HEK293 (cell line): ENCODE data around the gene PLA2G4B.

Experiments used
- CTCF ChIA-PET: fragments of 350-600 bp; formaldehyde crosslinking; extraction: SDS; loops from one replicate; lab custom pipeline; 2021; ENCODE audit warnings: antibody characterized with exemption; lab: Yijun Ruan, JAX
- POLR2A ChIA-PET: fragments of 300-600 bp; formaldehyde crosslinking; extraction: SDS; loops from one replicate; lab custom pipeline; 2020; ENCODE audit warnings: antibody characterized with exemption, inconsistent platforms; lab: Yijun Ruan, JAX
- H3K27ac ChIP-seq: fragments of 200-500 bp; sonication (Bioruptor generic); 2 replicates; pipeline ENCODE4 v1.5.1; 2014; ENCODE audit warnings: low read depth, low read length, control low read depth, inconsistent platforms; ENCODE audit errors: extremely low read depth
- H3K36me3 ChIP-seq, 2 experiments: fragments of 200-500 bp in 1 of 2; sonication (Bioruptor generic) in 1 of 2; 1 replicate in 1 of 2; 2 replicates in 1 of 2; pipeline ENCODE4 v1.5.1; 2014 to 2017; ENCODE audit warnings: inconsistent platforms in 2 of 2, low read length in 2 of 2; ENCODE audit not compliant: control insufficient read depth in 2 of 2, insufficient read depth in 1 of 2
- H3K4me1 ChIP-seq: fragments of 200-500 bp; sonication (Bioruptor generic); 2 replicates; pipeline ENCODE4 v1.5.1; 2014; ENCODE audit warnings: mild to moderate bottlenecking, low read length, inconsistent platforms; ENCODE audit not compliant: control insufficient read depth, insufficient read depth
- H3K4me3 ChIP-seq: 2 replicates; pipeline ENCODE4 v1.5.1; 2011; ENCODE audit warnings: low read depth, mild to moderate bottlenecking, control low read depth, low read length, moderate library complexity
- H3K9me3 ChIP-seq: fragments of 200-500 bp; sonication (Bioruptor generic); 2 replicates; pipeline ENCODE4 v1.5.1; 2014; ENCODE audit warnings: low read depth, low read length, inconsistent platforms; ENCODE audit not compliant: control insufficient read depth, insufficient read depth
- GLIS2 ChIP-seq: fragments of 450-650 bp; formaldehyde crosslinking; IDR thresholded peaks from 2 replicates; pipeline ENCODE4 v1.5.1; 2016; ENCODE audit warnings: missing biosample characterization, missing genetic modification characterization
- KLF1 ChIP-seq: fragments of 450-650 bp; formaldehyde crosslinking; IDR thresholded peaks from 2 replicates; pipeline ENCODE4 v1.5.1; 2016; ENCODE audit warnings: missing biosample characterization, missing genetic modification characterization
- OVOL3 ChIP-seq: fragments of 450-650 bp; formaldehyde crosslinking; IDR thresholded peaks from 2 replicates; pipeline ENCODE4 v1.5.1; 2016; ENCODE audit warnings: missing biosample characterization, missing genetic modification characterization
- PRDM10 ChIP-seq: fragments of 450-650 bp; formaldehyde crosslinking; IDR thresholded peaks from 2 replicates; pipeline ENCODE4 v1.5.1; 2016; ENCODE audit warnings: missing biosample characterization, missing genetic modification characterization
- SCRT2 ChIP-seq: fragments of 450-650 bp; formaldehyde crosslinking; IDR thresholded peaks from 2 replicates; pipeline ENCODE4 v1.5.1; 2016; ENCODE audit warnings: missing biosample characterization, missing genetic modification characterization
- SP2 ChIP-seq: fragments of 450-650 bp; formaldehyde crosslinking; IDR thresholded peaks from 2 replicates; pipeline ENCODE4 v1.5.1; 2016; ENCODE audit warnings: missing biosample characterization, missing genetic modification characterization
- SP7 ChIP-seq: fragments of 450-650 bp; formaldehyde crosslinking; IDR thresholded peaks from 2 replicates; pipeline ENCODE4 v1.5.1; 2016; ENCODE audit warnings: missing biosample characterization, missing genetic modification characterization
- ZBTB44 ChIP-seq: fragments of 450-650 bp; IDR thresholded peaks from 2 replicates; pipeline ENCODE4 v1.5.1; 2018; ENCODE audit warnings: missing biosample characterization, mild to moderate bottlenecking, missing genetic modification characterization
- ZBTB7A ChIP-seq: fragments of 450-650 bp; formaldehyde crosslinking; IDR thresholded peaks from 2 replicates; pipeline ENCODE4 v1.5.1; 2016; ENCODE audit warnings: low read depth, missing biosample characterization, missing genetic modification characterization
- ZFHX2 ChIP-seq: fragments of 450-650 bp; formaldehyde crosslinking; conservative IDR thresholded peaks from 2 replicates; pipeline ENCODE4 v1.5.1; 2016; ENCODE audit warnings: missing biosample characterization, missing genetic modification characterization
- ZIC2 ChIP-seq: fragments of 450-650 bp; formaldehyde crosslinking; IDR thresholded peaks from 2 replicates; pipeline ENCODE4 v1.5.1; 2016; ENCODE audit warnings: missing biosample characterization, missing genetic modification characterization
- ZNF133 ChIP-seq: fragments of 450-650 bp; formaldehyde crosslinking; IDR thresholded peaks from 2 replicates; pipeline ENCODE4 v1.5.1; 2016; ENCODE audit warnings: missing biosample characterization, missing genetic modification characterization
- ZNF140 ChIP-seq: fragments of 450-650 bp; formaldehyde crosslinking; IDR thresholded peaks from 2 replicates; pipeline ENCODE4 v1.5.1; 2016; ENCODE audit warnings: missing biosample characterization, missing genetic modification characterization
- ZNF174 ChIP-seq: fragments of 450-650 bp; formaldehyde crosslinking; IDR thresholded peaks from 2 replicates; pipeline ENCODE4 v1.5.0; 2017; ENCODE audit warnings: missing biosample characterization, mild to moderate bottlenecking, missing genetic modification characterization
- ZNF274 ChIP-seq, 2 experiments: fragments of 200-500 bp in 1 of 2; fragments of 450-650 bp in 1 of 2; sonication (Bioruptor generic) in 1 of 2; formaldehyde crosslinking in 1 of 2; IDR thresholded peaks; 2 replicates each; pipeline versions ENCODE4 v1.5.1 to v1.6.1; 2014 to 2016; ENCODE audit warnings: borderline replicate concordance in 1 of 2, inconsistent platforms in 1 of 2, low read length in 1 of 2, missing biosample characterization in 1 of 2, missing genetic modification characterization in 1 of 2
- ZNF391 ChIP-seq: fragments of 450-650 bp; formaldehyde crosslinking; IDR thresholded peaks from 2 replicates; pipeline ENCODE4 v1.5.1; 2016; ENCODE audit warnings: low read depth, missing biosample characterization, missing genetic modification characterization, borderline replicate concordance
- ZNF600 ChIP-seq: fragments of 450-650 bp; formaldehyde crosslinking; IDR thresholded peaks from 2 replicates; pipeline ENCODE4 v1.5.1; 2016; ENCODE audit warnings: missing biosample characterization, missing genetic modification characterization
- ZNF621 ChIP-seq: fragments of 450-650 bp; formaldehyde crosslinking; IDR thresholded peaks from 2 replicates; pipeline ENCODE4 v1.5.1; 2017; ENCODE audit warnings: missing biosample characterization, missing genetic modification characterization
- ZNF777 ChIP-seq: fragments of 450-650 bp; formaldehyde crosslinking; IDR thresholded peaks from 2 replicates; pipeline ENCODE4 v1.5.1; 2017; ENCODE audit warnings: missing biosample characterization, missing genetic modification characterization, borderline replicate concordance
- ZNF837 ChIP-seq: fragments of 450-650 bp; formaldehyde crosslinking; IDR thresholded peaks from 2 replicates; pipeline ENCODE4 v1.5.1; 2016; ENCODE audit warnings: missing biosample characterization, missing genetic modification characterization

PLA2G4B gene

GRCh38 chr15:41824062-41824745 lies 14.4 kb upstream of the PLA2G4B start:
- no peaks in the 10 kb centered on the region for H3K4me1 ChIP-seq
- H3K36me3 ChIP-seq, result peaks cover 0 to 35% of the 10 kb centered on the region in 2 experiments; a peak in 1 of 3 replicates
- CTCF ChIA-PET, result interaction anchor here (1.1 to 2.1 kb wide), 2 partner anchors 13 to 79 kb away, joined by 3 to 7 read pairs; no protein-coding TSS in a partner anchor
- H3K27ac ChIP-seq, result no peak overlapping the region
- TF ChIP-seq ZNF391 (tag by site-specific recombination) (no peak), ZNF140 (tag by site-specific recombination) (no peak)
- no peaks in the 10 kb centered on the region for H3K9me3 ChIP-seq
- POLR2A ChIA-PET, result no interaction called here
- H3K4me3 ChIP-seq, result no peak overlapping the region

GRCh38 chr15:41825145-41825544 lies 13.5 kb upstream of the PLA2G4B start:
- ChIA-PET CTCF (no interaction called here), POLR2A (no interaction called here)
- Histone ChIP-seq H3K4me1 (no peaks in the 10 kb centered on the region), H3K27ac (no peak overlapping the region), H3K36me3 (peaks cover 0 to 35% of the 10 kb centered on the region in 2 experiments; a peak in 1 of 3 replicates), H3K9me3 (no peaks in the 10 kb centered on the region), H3K4me3 (no peak overlapping the region)
- TF ChIP-seq ZNF837 (tag by site-specific recombination), result no peak
- TF ChIP-seq SCRT2 (tag by site-specific recombination), result peak; percentile 20; the same call in 1 of the 2 replicates
- TF ChIP-seq OVOL3 (tag by site-specific recombination), result no peak
- TF ChIP-seq ZNF274 (IDR thresholded peaks at IDR 0.05; ENCODE audit: low read length), result no peak
- no peak for TF ChIP-seq ZNF274 (tag by site-specific recombination; IDR thresholded peaks at IDR 0.05; ENCODE audit: borderline replicate concordance)
- no peak for TF ChIP-seq ZNF174 (tag by site-specific recombination)
- no peak for TF ChIP-seq ZBTB44 (tag by site-specific recombination)

GRCh38 chr15:41825572-41826535 lies 12.8 kb upstream of the PLA2G4B start:
- POLR2A ChIA-PET, result no interaction called here

DNA sequence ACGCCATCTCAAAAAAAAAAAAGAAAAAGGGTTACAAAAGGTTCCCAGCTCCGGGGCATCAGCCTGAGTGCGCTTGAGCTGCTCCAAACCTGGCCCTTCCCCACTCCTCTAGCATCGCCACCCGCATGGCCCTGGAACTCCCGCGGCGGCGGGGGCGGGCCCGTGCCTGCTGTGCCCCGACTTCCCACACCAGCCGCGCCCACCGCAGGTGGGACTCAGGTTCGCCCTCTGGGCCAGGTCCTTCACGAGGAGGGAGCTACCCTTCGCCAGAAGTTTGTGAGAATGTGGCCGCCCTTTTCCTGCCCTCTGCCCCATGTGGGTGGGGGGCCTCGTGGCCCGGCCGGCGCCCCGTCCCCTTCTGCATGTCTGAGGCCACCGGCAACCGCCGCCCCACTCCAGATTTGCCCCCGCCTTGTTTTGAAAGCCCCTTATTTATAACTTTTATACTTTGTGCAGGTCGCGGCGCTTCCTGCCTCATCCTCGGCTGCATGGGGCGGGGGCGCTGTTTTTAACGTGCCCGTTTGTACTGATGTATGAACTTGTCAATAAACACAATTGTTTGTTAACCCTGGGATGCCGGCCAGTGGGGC lies 11.3 kb upstream of the PLA2G4B start:
- ChIA-PET POLR2A (interaction anchor here (1.0 to 1.4 kb wide), 3 partner anchors 53 to 145 kb away, joined by 4 to 8 read pairs (median 5); partner anchors contain the start of genes EHD4 and MAPKBP1), CTCF (interaction anchor here (0.7 to 1.0 kb wide), 3 partner anchors 77 to 790 kb away, joined by 3 to 6 read pairs (median 5); no protein-coding TSS in a partner anchor)
- no peaks in the 10 kb centered on the region for H3K9me3 ChIP-seq
- H3K27ac ChIP-seq, result no peak overlapping the region; the same call in 1 of the 2 replicates
- peak overlapping the region; percentile 28 for H3K4me3 ChIP-seq
- H3K36me3 ChIP-seq, result peaks cover 0 to 23% of the 10 kb centered on the region in 2 experiments; a peak in 1 of 3 replicates
- H3K4me1 ChIP-seq, result no peaks in the 10 kb centered on the region
- TF ChIP-seq SP2 (tag by site-specific recombination), result peak; percentile 49
- no peak for TF ChIP-seq ZNF133 (tag by site-specific recombination)
- 0 out of 2 replicates have a peak, but pooled peaks have one; percentile 12 for TF ChIP-seq PRDM10 (tag by site-specific recombination)
- 0 out of 2 replicates have a peak, but pooled peaks have one; percentile 26 for TF ChIP-seq SP7 (tag by site-specific recombination)
- TF ChIP-seq ZFHX2 (tag by site-specific recombination), result peak; percentile 89
- TF ChIP-seq ZNF621 (tag by site-specific recombination), result no peak
- TF ChIP-seq GLIS2 (tag by site-specific recombination), result peak; percentile 80
- 0 out of 2 replicates have a peak, but pooled peaks have one; percentile 8 for TF ChIP-seq ZNF600 (tag by site-specific recombination)
- peak; percentile 76 for TF ChIP-seq KLF1 (tag by site-specific recombination)
- no peak for TF ChIP-seq ZNF777 (tag by site-specific recombination)

More at GRCh38 chr15:41825572-41826535, 12.8 kb upstream of the PLA2G4B start:
- TF ChIP-seq ZIC2 (tag by site-specific recombination) (0 out of 2 replicates have a peak, but pooled peaks have one; percentile 14), ZBTB7A (no peak)
- Histone ChIP-seq H3K4me1 (no peaks in the 10 kb centered on the region), H3K9me3 (no peaks in the 10 kb centered on the region), H3K4me3 (no peak overlapping the region), H3K36me3 (peaks cover 0 to 32% of the 10 kb centered on the region in 2 experiments; a peak in 1 of 3 replicates), H3K27ac (no peak overlapping the region)
- CTCF ChIA-PET, result interaction anchor here (0.6 kb wide), 1 partner anchor 24 kb away, joined by 3 read pairs; no protein-coding TSS in a partner anchor
